Type B pancreatic cell (in vitro differentiated cells): Measurements from ENCODE around the gene ARHGEF1. TPM values are rescaled to one million over a fixed set of nuclear protein-coding genes. Genes with fewer than 3 reads are reported as not detected.

Source experiments
- DNase-seq: peaks from one replicate; pipeline ENCODE4 v3.0.0; 2021; ENCODE audit warnings: mixed read lengths; ENCODE audit not compliant: unreplicated experiment; ENCODE audit errors: extremely low spot score
- H3K27ac Mint-ChIP-seq: 2 replicates; pipeline ENCODE4 v1.8.0; 2021; ENCODE audit warnings: mild to moderate bottlenecking, mixed read lengths
- H3K27me3 Mint-ChIP-seq: 2 replicates; pipeline ENCODE4 v1.8.0; 2021; ENCODE audit warnings: mixed read lengths
- H3K36me3 Mint-ChIP-seq: 2 replicates; pipeline ENCODE4 v1.8.0; 2021; ENCODE audit warnings: mixed read lengths
- H3K4me1 Mint-ChIP-seq: one replicate; pipeline ENCODE4 v1.8.0; 2021; ENCODE audit warnings: mixed read lengths; ENCODE audit not compliant: unreplicated experiment
- H3K4me3 Mint-ChIP-seq: 2 replicates; pipeline ENCODE4 v1.8.0; 2021; ENCODE audit warnings: mild to moderate bottlenecking, mixed read lengths
- H3K9me3 Mint-ChIP-seq: 2 replicates; pipeline ENCODE4 v1.8.0; 2021; ENCODE audit warnings: mixed read lengths
- CTCF ChIP-seq: fragments of 200-600 bp; sonication (generic); conservative IDR thresholded peaks from 2 replicates; pipeline ENCODE4 v1.5.0; 2021; ENCODE audit warnings: antibody characterized with exemption, mild to moderate bottlenecking
- total RNA-seq: library from RNA; stranded (reverse); gene quantifications from 2 replicates; pipeline ENCODE4 v1.2.1, GENCODE V29; 2021; ENCODE audit warnings: low replicate concordance

Gene ARHGEF1
- total RNA-seq, 1 donor from 2014 or later, result 58.9 TPM

GRCh38 chr19:41929536-41930071 is 46.6 kb downstream of the ARHGEF1 start:
- Mint-ChIP-seq H3K27me3 (peaks cover 63% of the 10 kb centered on the region), H3K4me1 (peaks cover 7% of the 10 kb centered on the region), H3K4me3 (peak overlapping the region; percentile 82), H3K9me3 (no peaks in the 10 kb centered on the region), H3K27ac (no peak overlapping the region), H3K36me3 (no peaks in the 10 kb centered on the region)
- no peak for DNase-seq
- TF ChIP-seq CTCF, result no peak

GRCh38 chr19:41930322-41930722 is 47.3 kb downstream of the ARHGEF1 start:
- Mint-ChIP-seq H3K27ac (no peak overlapping the region), H3K27me3 (peaks cover 70% of the 10 kb centered on the region), H3K36me3 (no peaks in the 10 kb centered on the region), H3K4me3 (peak overlapping the region; percentile 51), H3K4me1 (peaks cover 14% of the 10 kb centered on the region), H3K9me3 (no peaks in the 10 kb centered on the region)
- no peak for DNase-seq
- no peak for TF ChIP-seq CTCF

GRCh38 chr19:41930926-41931592 is 48.1 kb downstream of the ARHGEF1 start:
- Mint-ChIP-seq H3K36me3 (no peaks in the 10 kb centered on the region), H3K9me3 (no peaks in the 10 kb centered on the region), H3K27me3 (peaks cover 76% of the 10 kb centered on the region), H3K27ac (no peak overlapping the region), H3K4me3 (no peak overlapping the region), H3K4me1 (peaks cover 14% of the 10 kb centered on the region)
- no peak for DNase-seq
- TF ChIP-seq CTCF, result peak; percentile 61

GRCh38 chr19:41932259-41932719 is 49.3 kb downstream of the ARHGEF1 start:
- DNase-seq, result no peak
- H3K9me3 Mint-ChIP-seq, result no peaks in the 10 kb centered on the region
- no peak for TF ChIP-seq CTCF
- no peaks in the 10 kb centered on the region for H3K36me3 Mint-ChIP-seq
- no peak overlapping the region for H3K27ac Mint-ChIP-seq
- no peak overlapping the region for H3K4me3 Mint-ChIP-seq
- H3K4me1 Mint-ChIP-seq, result peaks cover 14% of the 10 kb centered on the region
- H3K27me3 Mint-ChIP-seq, result peaks cover 87% of the 10 kb centered on the region

GRCh38 chr19:41932720-41933332 is 49.8 kb downstream of the ARHGEF1 start:
- no peak for DNase-seq

More at GRCh38 chr19:41932720-41933332, 49.8 kb downstream of the ARHGEF1 start:
- H3K36me3 Mint-ChIP-seq, result no peaks in the 10 kb centered on the region
- H3K27ac Mint-ChIP-seq, result no peak overlapping the region
- H3K9me3 Mint-ChIP-seq, result no peaks in the 10 kb centered on the region
- TF ChIP-seq CTCF, result no peak
- peaks cover 19% of the 10 kb centered on the region for H3K4me1 Mint-ChIP-seq
- peaks cover 92% of the 10 kb centered on the region for H3K27me3 Mint-ChIP-seq
- H3K4me3 Mint-ChIP-seq, result no peak overlapping the region
